HG03469 (cell line): ENCODE results near the gene TCEAL5.
"Not testable (repeated sequence)": the region's sequence is repeated elsewhere in the genome, so short reads cannot be mapped to it uniquely, and the experiment has no call there.

Source experiments
- ATAC-seq: cut with Tn5 transposase; IDR thresholded peaks from one replicate; pipeline ENCODE4 v1.9.1; 2021; ENCODE audit warnings: mild to moderate bottlenecking, moderate library complexity, moderate number of reproducible peaks; ENCODE audit not compliant: unreplicated experiment

The TCEAL5 gene

GRCh38 chrX:103235608-103236007 lies 40.9 kb downstream of the TCEAL5 start:
- not testable (repeated sequence) for ATAC-seq

- no peak for ATAC-seq
These were observed 41.7 kb downstream of the TCEAL5 start for GRCh38 chrX:103234869-103235268.

GRCh38 chrX:103233263-103233662 lies 43.3 kb downstream of the TCEAL5 start:
- ATAC-seq, result no peak

GRCh38 chrX:103225918-103226317 lies 50.6 kb downstream of the TCEAL5 start:
- not testable (repeated sequence) for ATAC-seq
